Natural killer cell (primary cell): ENCODE measurements around the gene ENAM. TPM values are rescaled to one million over a fixed set of nuclear protein-coding genes. Genes with fewer than 3 reads are reported as not detected.

Source experiments
- ATAC-seq, 3 donors: fragments of 150-1000 bp in 2 of 3; fragments of 200-7000 bp in 1 of 3; cut with Tn5 transposase; 1 replicate in 1 of 3; 2 replicates in 2 of 3; pipeline ENCODE4 v1.10.0; 2021; ENCODE audit warnings: mild to moderate bottlenecking in 2 of 3, moderate library complexity in 2 of 3
- DNase-seq, 2 donors: peaks; one replicate each; pipeline versions ENCODE4 v3.0.0 to v3.0.0-alpha.2; 2013 to 2021; ENCODE audit warnings: mixed read lengths in 1 of 2
- H3K27ac ChIP-seq: one replicate; pipeline ENCODE4 v1.5.1; 2013; ENCODE audit warnings: mild to moderate bottlenecking, low read length
- H3K27me3 ChIP-seq: one replicate; pipeline ENCODE4 v1.6.1; 2013; ENCODE audit warnings: low read length; ENCODE audit not compliant: control insufficient read depth, insufficient read depth
- H3K36me3 ChIP-seq: one replicate; pipeline ENCODE4 v1.6.1; 2013; ENCODE audit warnings: low read length; ENCODE audit not compliant: control insufficient read depth, insufficient read depth
- H3K4me1 ChIP-seq: one replicate; pipeline ENCODE4 v1.6.1; 2013; ENCODE audit warnings: low read length; ENCODE audit not compliant: control insufficient read depth, insufficient read depth
- H3K4me3 ChIP-seq: one replicate; pipeline ENCODE4 v1.5.1; 2013; ENCODE audit warnings: low read length
- H3K9me3 ChIP-seq: one replicate; pipeline ENCODE4 v1.6.1; 2013; ENCODE audit warnings: low read length; ENCODE audit not compliant: control insufficient read depth, insufficient read depth
- H3K27ac Mint-ChIP-seq, 2 donors: one replicate each; pipeline ENCODE4 v1.8.0; 2022; ENCODE audit warnings: mild to moderate bottlenecking in 2 of 2, mixed read lengths in 2 of 2, moderate library complexity in 1 of 2
- H3K27me3 Mint-ChIP-seq, 2 donors: one replicate each; pipeline ENCODE4 v1.8.0; 2022; ENCODE audit warnings: low read depth in 2 of 2, mixed read lengths in 2 of 2
- H3K36me3 Mint-ChIP-seq: one replicate; pipeline ENCODE4 v1.8.0; 2022; ENCODE audit warnings: mixed read lengths
- H3K4me1 Mint-ChIP-seq, 2 donors: one replicate each; pipeline ENCODE4 v1.8.0; 2022; ENCODE audit warnings: mixed read lengths in 2 of 2
- H3K4me3 Mint-ChIP-seq: one replicate; pipeline ENCODE4 v1.8.0; 2022; ENCODE audit warnings: mild to moderate bottlenecking, moderate library complexity, mixed read lengths
- H3K9me3 Mint-ChIP-seq, 2 donors: one replicate each; pipeline ENCODE4 v1.8.0; 2022; ENCODE audit warnings: mixed read lengths in 2 of 2
- WGBS: methylation state at CpG from one replicate; pipeline ENCODE4 v1.1.7; 2013; ENCODE audit warnings: missing lambda C conversion rate; ENCODE audit not compliant: insufficient coverage; 5-methylcytosine and 5-hydroxymethylcytosine counted together
- intact Hi-C: fragments of 100-400 bp; cut with micrococcal nuclease; formaldehyde crosslinking; loops from one replicate; pipeline ENCODE4 v1.14.2; 2022
- total RNA-seq, 4 donors: library from RNA; stranded (reverse); fragments of 120-200 nt in 1 of 4; gene quantifications; one replicate each; pipeline versions ENCODE4 v1.2.3 to v1.2.4, GENCODE V29; 2013 to 2022
- TF ChIP-seq, protein P1 (sequence below): fragments of 200-600 bp; IDR thresholded peaks from one replicate; pipeline ENCODE4 v1.8.0; 2022; ENCODE audit warnings: antibody characterized with exemption

The ENAM gene, protein sequence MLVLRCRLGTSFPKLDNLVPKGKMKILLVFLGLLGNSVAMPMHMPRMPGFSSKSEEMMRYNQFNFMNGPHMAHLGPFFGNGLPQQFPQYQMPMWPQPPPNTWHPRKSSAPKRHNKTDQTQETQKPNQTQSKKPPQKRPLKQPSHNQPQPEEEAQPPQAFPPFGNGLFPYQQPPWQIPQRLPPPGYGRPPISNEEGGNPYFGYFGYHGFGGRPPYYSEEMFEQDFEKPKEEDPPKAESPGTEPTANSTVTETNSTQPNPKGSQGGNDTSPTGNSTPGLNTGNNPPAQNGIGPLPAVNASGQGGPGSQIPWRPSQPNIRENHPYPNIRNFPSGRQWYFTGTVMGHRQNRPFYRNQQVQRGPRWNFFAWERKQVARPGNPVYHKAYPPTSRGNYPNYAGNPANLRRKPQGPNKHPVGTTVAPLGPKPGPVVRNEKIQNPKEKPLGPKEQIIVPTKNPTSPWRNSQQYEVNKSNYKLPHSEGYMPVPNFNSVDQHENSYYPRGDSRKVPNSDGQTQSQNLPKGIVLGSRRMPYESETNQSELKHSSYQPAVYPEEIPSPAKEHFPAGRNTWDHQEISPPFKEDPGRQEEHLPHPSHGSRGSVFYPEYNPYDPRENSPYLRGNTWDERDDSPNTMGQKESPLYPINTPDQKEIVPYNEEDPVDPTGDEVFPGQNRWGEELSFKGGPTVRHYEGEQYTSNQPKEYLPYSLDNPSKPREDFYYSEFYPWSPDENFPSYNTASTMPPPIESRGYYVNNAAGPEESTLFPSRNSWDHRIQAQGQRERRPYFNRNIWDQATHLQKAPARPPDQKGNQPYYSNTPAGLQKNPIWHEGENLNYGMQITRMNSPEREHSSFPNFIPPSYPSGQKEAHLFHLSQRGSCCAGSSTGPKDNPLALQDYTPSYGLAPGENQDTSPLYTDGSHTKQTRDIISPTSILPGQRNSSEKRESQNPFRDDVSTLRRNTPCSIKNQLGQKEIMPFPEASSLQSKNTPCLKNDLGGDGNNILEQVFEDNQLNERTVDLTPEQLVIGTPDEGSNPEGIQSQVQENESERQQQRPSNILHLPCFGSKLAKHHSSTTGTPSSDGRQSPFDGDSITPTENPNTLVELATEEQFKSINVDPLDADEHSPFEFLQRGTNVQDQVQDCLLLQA
- not detected for total RNA-seq
- total RNA-seq (2013), result not detected

DNA sequence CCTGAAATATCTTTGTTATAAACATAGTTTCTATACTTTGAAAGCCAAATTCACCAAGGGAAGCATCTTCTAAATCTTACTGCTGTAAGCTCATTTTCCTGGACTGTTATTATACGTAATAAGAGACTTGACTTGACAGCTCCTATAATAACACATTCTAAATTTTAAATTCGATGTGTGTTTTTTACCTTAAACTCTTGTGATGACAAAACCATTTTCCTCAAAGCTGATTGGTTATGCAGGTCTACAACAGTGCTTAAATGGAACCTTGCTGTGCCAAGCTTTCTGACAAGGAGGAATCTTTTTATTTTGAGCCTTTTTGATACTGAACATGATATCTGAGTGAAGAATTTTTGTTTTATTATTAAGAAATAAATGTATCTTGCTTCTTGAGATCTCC lies at the start of gene ENAM:
ENAM (plus strand) TSS at position 301 of the 400 bp plus-strand sequence. CDS start 757 bp downstream, outside the sequence.
- 96% methylated on average over 2 of the region's 2 CpGs for WGBS
- TF ChIP-seq, protein P1, sequence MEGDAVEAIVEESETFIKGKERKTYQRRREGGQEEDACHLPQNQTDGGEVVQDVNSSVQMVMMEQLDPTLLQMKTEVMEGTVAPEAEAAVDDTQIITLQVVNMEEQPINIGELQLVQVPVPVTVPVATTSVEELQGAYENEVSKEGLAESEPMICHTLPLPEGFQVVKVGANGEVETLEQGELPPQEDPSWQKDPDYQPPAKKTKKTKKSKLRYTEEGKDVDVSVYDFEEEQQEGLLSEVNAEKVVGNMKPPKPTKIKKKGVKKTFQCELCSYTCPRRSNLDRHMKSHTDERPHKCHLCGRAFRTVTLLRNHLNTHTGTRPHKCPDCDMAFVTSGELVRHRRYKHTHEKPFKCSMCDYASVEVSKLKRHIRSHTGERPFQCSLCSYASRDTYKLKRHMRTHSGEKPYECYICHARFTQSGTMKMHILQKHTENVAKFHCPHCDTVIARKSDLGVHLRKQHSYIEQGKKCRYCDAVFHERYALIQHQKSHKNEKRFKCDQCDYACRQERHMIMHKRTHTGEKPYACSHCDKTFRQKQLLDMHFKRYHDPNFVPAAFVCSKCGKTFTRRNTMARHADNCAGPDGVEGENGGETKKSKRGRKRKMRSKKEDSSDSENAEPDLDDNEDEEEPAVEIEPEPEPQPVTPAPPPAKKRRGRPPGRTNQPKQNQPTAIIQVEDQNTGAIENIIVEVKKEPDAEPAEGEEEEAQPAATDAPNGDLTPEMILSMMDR, result no peak
- Histone ChIP-seq H3K4me1 (no peaks in the 10 kb centered on the region), H3K27me3 (no peaks in the 10 kb centered on the region), H3K4me3 (no peak within 1 kb of the TSS), H3K36me3 (no peaks in the 10 kb centered on the region), H3K9me3 (no peaks in the 10 kb centered on the region), H3K27ac (no peak within 1 kb of the TSS)
- ATAC-seq (no peak), DNase-seq (no peak)
- Mint-ChIP-seq H3K4me3 (no peak within 1 kb of the TSS), H3K27ac (no peak within 1 kb of the TSS), H3K27me3 (peaks cover 0 to 2% of the 10 kb centered on the region in 2 donors), H3K4me1 (no peaks in the 10 kb centered on the region), H3K36me3 (no peaks in the 10 kb centered on the region), H3K9me3 (no peaks in the 10 kb centered on the region)
- intact Hi-C loops, result no loop called here

DNA sequence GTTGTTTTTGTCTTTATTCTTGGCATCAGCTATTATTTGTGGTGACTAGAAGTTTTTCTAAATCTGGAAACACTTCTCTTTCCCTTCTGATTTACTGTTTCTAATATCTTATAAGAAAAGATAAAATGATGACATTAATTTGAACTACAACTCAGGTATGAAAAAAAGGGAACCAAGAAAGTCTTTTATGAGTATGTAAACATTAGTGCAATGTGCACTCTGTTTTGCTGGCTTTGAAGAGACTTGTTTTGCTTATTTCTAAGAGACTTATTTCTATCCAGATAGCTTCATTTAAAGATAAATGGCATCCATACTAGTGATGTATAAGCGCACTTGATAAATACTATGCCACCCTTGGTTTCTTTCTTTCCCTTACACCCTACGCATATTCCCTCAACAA lies 46.6 kb upstream of the ENAM start:
- H3K27ac Mint-ChIP-seq, result no peak overlapping the region
- H3K36me3 ChIP-seq, result no peaks in the 10 kb centered on the region
- no peaks in the 10 kb centered on the region for H3K36me3 Mint-ChIP-seq
- 93% methylated on average over 2 of the region's 2 CpGs for WGBS
- no peaks in the 10 kb centered on the region for H3K27me3 Mint-ChIP-seq
- TF ChIP-seq, protein P1, result no peak
- DNase-seq, result no peak
- H3K4me3 Mint-ChIP-seq, result no peak overlapping the region
- H3K27ac ChIP-seq, result no peak overlapping the region
- no peaks in the 10 kb centered on the region for H3K9me3 ChIP-seq
- H3K4me3 ChIP-seq, result no peak overlapping the region
- intact Hi-C loops, result no loop called here
- H3K27me3 ChIP-seq, result no peaks in the 10 kb centered on the region
- H3K9me3 Mint-ChIP-seq, result no peaks in the 10 kb centered on the region
- H3K4me1 Mint-ChIP-seq, result no peaks in the 10 kb centered on the region
- ATAC-seq, result no peak
- H3K4me1 ChIP-seq, result no peaks in the 10 kb centered on the region

DNA sequence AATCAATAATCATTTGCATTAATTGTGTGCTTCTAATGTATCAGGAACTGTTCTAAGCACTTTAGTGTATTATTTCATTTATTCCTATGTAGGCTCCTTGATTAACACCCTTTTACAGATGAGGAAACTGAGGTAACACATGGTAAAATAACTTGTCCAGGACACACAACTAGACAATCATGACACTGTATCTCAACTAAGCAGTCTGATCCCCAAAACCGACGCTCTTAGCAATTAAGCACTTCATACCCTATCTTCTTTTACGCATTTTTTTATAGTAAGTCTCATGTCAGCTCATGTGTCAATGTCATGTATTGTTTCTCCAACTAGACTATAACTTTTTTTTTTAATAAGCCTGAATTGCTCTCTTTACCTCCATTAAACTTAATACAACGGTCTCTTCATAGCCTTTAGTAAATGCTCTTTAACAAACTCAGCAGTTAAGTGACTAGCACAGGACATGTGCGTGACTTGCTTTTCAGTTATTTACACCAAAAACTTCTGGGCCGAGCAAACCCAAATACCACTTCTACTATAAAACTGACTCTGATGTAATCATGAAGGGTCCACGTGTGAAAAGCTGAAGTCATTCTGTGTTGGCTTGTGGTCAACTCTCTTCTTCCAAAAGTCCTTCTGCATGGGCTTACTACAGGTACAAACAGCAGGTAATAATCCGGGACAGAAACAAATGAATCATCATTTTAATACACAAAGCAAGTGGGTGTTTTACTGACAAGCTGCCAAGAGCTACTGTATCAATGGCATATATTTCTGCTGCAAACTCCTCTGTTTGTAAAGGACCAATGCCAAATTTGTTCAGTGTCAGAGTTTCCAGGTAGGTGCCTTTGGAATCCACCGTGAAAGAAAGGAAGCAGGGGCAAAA lies 44.4 kb upstream of the ENAM start:
- Mint-ChIP-seq H3K36me3 (no peaks in the 10 kb centered on the region), H3K4me1 (no peaks in the 10 kb centered on the region), H3K4me3 (no peak overlapping the region), H3K9me3 (no peaks in the 10 kb centered on the region), H3K27ac (no peak overlapping the region), H3K27me3 (no peaks in the 10 kb centered on the region)
- Histone ChIP-seq H3K36me3 (no peaks in the 10 kb centered on the region), H3K9me3 (no peaks in the 10 kb centered on the region), H3K4me1 (no peaks in the 10 kb centered on the region), H3K27me3 (no peaks in the 10 kb centered on the region), H3K27ac (no peak overlapping the region), H3K4me3 (no peak overlapping the region)
- intact Hi-C loops, result no loop called here
- TF ChIP-seq, protein P1, result no peak
- WGBS, result 84% methylated on average over 9 of the region's 9 CpGs
- ATAC-seq (no peak), DNase-seq (no peak)
